Upper lobe of left lung (tissue), 4 donors: Measurements from ENCODE around the gene GPR176.

Source experiments
- POLR2AphosphoS5 ChIP-seq, 2 donors: sonication (generic); formaldehyde crosslinking; IDR thresholded peaks; one replicate each; pipeline ENCODE4 v1.5.1; 2017; ENCODE audit warnings: antibody characterized with exemption in 2 of 2
- TF ChIP-seq, protein P1 (sequence below), 6 experiments: fragments of 450-650 bp in 4 of 6; fragments of 200-600 bp in 2 of 6; sonication (generic) in 2 of 6; IDR thresholded peaks; one replicate each; pipeline ENCODE4 v1.5.1; 2016 to 2019; ENCODE audit warnings: antibody characterized with exemption in 6 of 6

GRCh38 chr15:39796601-39797000 lies 123.5 kb downstream of the GPR176 start:
- TF ChIP-seq, protein P1, sequence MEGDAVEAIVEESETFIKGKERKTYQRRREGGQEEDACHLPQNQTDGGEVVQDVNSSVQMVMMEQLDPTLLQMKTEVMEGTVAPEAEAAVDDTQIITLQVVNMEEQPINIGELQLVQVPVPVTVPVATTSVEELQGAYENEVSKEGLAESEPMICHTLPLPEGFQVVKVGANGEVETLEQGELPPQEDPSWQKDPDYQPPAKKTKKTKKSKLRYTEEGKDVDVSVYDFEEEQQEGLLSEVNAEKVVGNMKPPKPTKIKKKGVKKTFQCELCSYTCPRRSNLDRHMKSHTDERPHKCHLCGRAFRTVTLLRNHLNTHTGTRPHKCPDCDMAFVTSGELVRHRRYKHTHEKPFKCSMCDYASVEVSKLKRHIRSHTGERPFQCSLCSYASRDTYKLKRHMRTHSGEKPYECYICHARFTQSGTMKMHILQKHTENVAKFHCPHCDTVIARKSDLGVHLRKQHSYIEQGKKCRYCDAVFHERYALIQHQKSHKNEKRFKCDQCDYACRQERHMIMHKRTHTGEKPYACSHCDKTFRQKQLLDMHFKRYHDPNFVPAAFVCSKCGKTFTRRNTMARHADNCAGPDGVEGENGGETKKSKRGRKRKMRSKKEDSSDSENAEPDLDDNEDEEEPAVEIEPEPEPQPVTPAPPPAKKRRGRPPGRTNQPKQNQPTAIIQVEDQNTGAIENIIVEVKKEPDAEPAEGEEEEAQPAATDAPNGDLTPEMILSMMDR (IDR thresholded peaks at IDR 0.05) = no peak
- TF ChIP-seq POLR2AphosphoS5 (IDR thresholded peaks at IDR 0.05) = no peak
